Stimulated activated CD4-positive, alpha-beta T cell treated with anti-CD3 and anti-CD28 coated beads, Interleukin-15, amount 100 ng/mL, for 24 hours (primary cell): ENCODE results near the gene P2RY11.

Experiments
- DNase-seq: peaks from one replicate; pipeline ENCODE4 v3.0.0-alpha.2; 2020

P2RY11 gene

GRCh38 chr19:10093295-10094186 is 18.0 kb upstream of the P2RY11 start:
- DNase-seq, result no peak

- no peak for DNase-seq
Observed at GRCh38 chr19:10095622-10095947, 15.9 kb upstream of the P2RY11 start.

- peak; percentile 89 for DNase-seq
Observed at GRCh38 chr19:10095948-10096614, 15.4 kb upstream of the P2RY11 start.

- no peak for DNase-seq
Observed at GRCh38 chr19:10096615-10096963, 14.9 kb upstream of the P2RY11 start.

GRCh38 chr19:10100163-10100785 is 11.2 kb upstream of the P2RY11 start:
- no peak for DNase-seq

GRCh38 chr19:10102787-10103236 is 8.7 kb upstream of the P2RY11 start:
- DNase-seq, result no peak

- DNase-seq, result no peak
Observed at GRCh38 chr19:10104130-10104513, 7.4 kb upstream of the P2RY11 start.

GRCh38 chr19:10104665-10105508 is 6.6 kb upstream of the P2RY11 start:
- DNase-seq, result peak; percentile 84

- peak; percentile 91 for DNase-seq
Observed at GRCh38 chr19:10105509-10106099, 5.9 kb upstream of the P2RY11 start.

GRCh38 chr19:10106100-10106936 is 5.2 kb upstream of the P2RY11 start, which contains the start of gene PPAN:
PPAN (plus strand) TSS chr19:10106362; CDS start chr19:10106395, 33 bp downstream.
- DNase-seq, result peak; percentile 98

- DNase-seq, result no peak
Observed at GRCh38 chr19:10107254-10107653, 4.2 kb upstream of the P2RY11 start.

GRCh38 chr19:10107817-10108367 is 3.6 kb upstream of the P2RY11 start:
- DNase-seq, result no peak

- DNase-seq, result no peak
Observed at GRCh38 chr19:10109528-10109927, 2.0 kb upstream of the P2RY11 start.

- peak; percentile 23 for DNase-seq
Observed at GRCh38 chr19:10110076-10110971, 1.2 kb upstream of the P2RY11 start.

GRCh38 chr19:10110972-10111317 is 548 bp upstream of the P2RY11 start:
- DNase-seq, result no peak

- DNase-seq, result peak; percentile 82
Observed at GRCh38 chr19:10112037-10112761, 706 bp downstream of the P2RY11 start.

GRCh38 chr19:10112895-10113591 is 1.6 kb downstream of the P2RY11 start:
- peak; percentile 84 for DNase-seq

- no peak for DNase-seq
Observed at GRCh38 chr19:10113592-10113963, 2.1 kb downstream of the P2RY11 start.
